HL-60/S4 treated with phorbol 12-myristate 13-acetate at 8.2 ng/mL for 4 days and 3 days (cell line): ENCODE data around the gene MED23.

ENCODE experiments used
- in situ Hi-C: fragments of 300-500 bp; cut with MboI; formaldehyde crosslinking; loops from 2 replicates; pipeline ENCODE4 v1.15.0; 2022; ENCODE audit warnings: low sequenced_read_pairs

The MED23 gene, protein sequence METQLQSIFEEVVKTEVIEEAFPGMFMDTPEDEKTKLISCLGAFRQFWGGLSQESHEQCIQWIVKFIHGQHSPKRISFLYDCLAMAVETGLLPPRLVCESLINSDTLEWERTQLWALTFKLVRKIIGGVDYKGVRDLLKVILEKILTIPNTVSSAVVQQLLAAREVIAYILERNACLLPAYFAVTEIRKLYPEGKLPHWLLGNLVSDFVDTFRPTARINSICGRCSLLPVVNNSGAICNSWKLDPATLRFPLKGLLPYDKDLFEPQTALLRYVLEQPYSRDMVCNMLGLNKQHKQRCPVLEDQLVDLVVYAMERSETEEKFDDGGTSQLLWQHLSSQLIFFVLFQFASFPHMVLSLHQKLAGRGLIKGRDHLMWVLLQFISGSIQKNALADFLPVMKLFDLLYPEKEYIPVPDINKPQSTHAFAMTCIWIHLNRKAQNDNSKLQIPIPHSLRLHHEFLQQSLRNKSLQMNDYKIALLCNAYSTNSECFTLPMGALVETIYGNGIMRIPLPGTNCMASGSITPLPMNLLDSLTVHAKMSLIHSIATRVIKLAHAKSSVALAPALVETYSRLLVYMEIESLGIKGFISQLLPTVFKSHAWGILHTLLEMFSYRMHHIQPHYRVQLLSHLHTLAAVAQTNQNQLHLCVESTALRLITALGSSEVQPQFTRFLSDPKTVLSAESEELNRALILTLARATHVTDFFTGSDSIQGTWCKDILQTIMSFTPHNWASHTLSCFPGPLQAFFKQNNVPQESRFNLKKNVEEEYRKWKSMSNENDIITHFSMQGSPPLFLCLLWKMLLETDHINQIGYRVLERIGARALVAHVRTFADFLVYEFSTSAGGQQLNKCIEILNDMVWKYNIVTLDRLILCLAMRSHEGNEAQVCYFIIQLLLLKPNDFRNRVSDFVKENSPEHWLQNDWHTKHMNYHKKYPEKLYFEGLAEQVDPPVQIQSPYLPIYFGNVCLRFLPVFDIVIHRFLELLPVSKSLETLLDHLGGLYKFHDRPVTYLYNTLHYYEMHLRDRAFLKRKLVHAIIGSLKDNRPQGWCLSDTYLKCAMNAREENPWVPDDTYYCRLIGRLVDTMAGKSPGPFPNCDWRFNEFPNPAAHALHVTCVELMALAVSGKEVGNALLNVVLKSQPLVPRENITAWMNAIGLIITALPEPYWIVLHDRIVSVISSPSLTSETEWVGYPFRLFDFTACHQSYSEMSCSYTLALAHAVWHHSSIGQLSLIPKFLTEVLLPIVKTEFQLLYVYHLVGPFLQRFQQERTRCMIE (N-terminal part only)

DNA sequence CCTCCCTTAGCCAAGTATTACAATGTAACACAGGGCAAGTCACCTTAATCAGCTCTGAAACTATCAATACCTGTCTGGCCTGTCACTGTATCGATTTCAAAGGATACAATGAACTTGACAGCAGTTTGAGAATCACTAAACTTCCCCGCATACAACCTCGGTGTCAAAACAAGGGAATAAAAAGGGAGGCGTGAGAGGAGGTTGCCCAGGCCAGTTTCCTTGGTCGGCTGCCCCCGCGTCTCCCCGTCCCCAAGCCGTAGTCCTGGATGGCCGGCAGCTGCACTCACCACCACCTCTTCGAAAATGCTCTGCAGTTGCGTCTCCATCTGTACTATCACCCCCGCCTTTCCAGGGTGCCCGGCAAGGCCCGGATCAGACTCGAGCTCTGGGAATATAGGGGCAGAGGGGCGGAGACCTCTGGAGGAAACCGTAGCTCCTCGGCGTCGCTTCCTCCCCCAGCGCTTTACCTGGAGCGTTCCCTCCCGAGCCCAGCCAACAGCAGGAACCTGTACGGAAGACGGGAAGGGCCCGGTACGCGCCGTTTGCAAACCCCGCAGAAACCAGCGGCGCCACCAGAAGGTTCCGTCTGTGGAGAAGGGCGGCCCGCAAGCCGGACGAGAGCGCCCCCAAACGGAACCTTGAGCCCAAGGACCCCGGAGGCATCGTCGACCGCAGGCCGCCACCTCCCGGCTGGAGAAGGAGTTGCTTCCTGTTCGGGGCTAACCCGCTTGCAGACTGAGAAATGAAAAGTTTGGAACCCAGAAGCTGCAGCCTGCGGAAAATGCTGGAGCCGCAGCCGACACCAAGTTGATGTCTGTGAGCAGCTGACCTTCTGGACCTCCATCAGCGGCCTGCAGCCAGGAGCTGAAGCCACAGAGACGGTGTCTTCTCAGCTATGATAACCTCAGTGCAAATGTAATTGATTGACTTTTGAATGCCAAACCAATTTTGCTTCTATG is at the start of gene MED23:
Gene MED23 (minus strand): TSS at position 519 of the 959 bp plus-strand sequence. CDS start 193 bp downstream, at position 326.
- in situ Hi-C loops: loop anchor here (25.0 kb wide), 1 partner anchor 741 kb away; no protein-coding TSS in a partner anchor

DNA sequence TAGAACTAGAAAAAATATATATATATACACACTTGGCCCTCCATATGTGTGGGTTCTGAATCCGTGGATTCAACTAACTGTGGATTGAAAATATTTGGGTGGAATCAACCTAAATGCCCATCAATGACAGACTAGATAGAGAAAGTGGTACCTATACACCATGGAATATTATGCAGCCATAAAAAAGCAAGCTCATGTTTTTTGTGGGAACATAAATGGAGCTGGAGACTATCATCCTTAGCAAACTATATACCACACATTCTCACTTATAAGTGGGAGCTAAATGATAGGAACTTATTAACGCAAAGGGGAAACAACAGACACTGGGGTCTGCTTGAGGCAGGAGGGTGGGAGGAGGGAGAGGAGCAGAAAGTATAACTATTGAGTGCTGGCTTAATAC is 45.1 kb upstream of the MED23 start:
- in situ Hi-C loops: no loop called here

DNA sequence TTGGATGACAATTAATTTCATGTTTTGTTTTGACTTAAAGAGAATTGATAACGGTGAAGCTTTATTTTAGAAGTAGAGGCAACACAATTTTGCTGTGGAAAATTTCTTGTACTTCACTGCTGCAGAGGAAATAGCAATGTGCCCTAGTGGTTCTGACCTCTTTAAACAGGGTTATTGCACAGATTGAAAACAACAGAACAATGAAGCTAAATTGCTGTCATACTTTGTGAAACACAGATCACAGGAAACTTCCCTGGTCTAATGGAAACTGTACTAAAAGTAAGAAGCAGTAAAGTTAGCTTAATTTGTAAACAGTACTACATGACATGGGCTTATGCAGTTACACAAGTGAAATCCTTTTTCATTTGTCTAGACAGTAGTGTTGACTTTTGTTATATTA is 41.8 kb upstream of the MED23 start:
- in situ Hi-C loops: no loop called here

DNA sequence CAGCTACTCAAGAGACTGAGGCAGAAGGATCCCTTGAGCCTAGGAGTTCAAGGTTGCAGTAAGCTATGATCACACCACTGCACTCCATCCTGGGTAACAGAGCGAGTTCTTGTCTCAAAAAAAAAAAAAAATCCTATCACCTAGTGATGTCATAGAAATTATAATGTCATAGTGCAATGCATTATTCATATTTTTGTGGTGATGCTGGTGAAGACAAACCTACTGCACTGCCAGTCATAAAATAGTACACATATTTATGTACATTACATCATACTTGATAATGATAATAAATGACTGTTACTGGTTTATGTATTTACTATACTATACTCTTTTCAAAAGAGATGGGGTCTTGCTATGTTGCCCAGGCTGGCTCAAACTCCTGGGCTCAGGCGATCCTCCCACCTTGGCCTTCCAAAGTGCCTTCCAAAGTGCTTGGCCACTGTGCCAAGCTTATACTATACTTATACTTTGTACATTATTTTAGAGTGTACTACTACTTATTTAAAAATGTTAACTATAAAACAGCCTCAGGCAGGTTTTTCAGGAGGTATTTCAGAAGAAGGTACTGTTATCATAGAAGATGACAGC is 35.6 kb upstream of the MED23 start:
- in situ Hi-C loops: no loop called here

DNA sequence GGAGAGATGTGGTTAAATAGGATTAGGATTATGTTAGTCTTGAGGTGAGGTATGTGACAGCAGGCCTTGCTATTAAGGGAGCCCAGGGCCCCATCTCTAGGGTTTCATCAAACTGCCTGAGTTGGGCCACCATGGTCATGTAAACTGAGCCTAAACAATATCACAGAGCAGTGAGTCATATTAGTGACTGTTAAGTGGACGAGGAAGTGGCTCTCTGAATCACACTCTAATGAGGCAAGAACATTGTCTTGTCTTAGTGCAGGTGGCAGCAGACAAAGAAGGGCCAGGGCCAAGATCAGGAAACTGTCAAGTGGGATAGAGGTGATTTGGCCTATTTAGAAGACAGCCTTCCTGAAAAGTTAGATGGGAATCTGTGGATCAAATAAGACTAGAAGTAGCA is 32.2 kb upstream of the MED23 start:
- in situ Hi-C loops: no loop called here

DNA sequence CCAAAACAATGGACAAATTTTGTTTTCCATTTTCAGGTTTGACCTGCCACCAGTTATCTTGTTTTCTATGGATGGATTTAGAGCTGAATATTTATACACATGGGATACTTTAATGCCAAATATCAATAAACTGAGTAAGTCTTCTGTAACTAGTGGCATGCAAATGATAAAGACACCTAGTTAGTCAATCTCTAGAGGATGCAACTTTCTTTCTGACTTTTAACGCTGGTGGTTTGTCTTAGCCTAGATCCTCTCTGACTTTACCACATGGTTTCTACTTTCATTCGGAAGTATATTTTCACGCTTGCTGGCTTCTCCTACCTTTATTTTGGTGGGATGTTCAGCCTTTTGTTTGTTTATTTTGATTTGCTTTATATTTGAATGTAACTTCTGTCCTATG is 30.2 kb upstream of the MED23 start:
- in situ Hi-C loops: no loop called here

DNA sequence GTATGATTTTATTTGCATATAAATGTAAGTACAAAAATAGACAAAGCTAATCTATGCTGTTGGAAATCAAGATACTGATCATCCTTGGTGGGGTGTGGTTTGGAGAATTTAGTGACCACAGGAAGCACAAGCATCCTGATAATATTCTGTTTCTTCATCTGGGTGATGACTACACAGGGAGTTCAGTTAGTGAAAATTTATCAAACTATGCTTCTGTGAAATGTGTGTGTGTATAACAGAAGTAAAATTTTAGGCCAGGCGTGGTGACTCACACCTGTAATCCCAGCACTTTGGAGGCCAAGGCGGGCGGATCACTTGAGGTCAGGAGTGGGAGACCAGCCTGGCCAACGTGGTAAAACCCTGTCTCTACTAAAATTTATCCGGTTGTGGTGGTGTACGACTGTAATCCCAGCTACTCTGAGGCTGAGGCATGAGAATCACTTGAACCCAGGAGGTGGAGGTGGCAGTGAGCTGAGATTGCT is 29.6 kb upstream of the MED23 start:
- in situ Hi-C loops: no loop called here

DNA sequence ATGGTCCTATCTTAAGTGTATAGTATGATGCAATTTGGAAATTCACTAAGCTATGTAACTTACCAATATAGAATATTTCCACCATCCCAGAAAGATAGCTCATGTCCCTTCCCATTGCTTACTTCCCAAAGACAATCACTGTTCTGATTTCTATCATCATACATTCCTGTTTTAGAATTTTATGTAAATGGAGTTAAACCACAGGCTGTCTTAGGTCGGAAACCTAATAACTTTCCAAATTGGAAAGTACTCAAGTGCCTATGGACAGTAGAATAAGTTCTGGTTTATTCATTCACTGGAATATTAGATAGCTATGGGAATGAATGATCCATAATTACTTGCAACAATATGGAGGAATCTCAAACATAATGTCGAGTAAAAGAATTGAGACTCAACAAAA is 29.2 kb upstream of the MED23 start:
- in situ Hi-C loops: no loop called here

DNA sequence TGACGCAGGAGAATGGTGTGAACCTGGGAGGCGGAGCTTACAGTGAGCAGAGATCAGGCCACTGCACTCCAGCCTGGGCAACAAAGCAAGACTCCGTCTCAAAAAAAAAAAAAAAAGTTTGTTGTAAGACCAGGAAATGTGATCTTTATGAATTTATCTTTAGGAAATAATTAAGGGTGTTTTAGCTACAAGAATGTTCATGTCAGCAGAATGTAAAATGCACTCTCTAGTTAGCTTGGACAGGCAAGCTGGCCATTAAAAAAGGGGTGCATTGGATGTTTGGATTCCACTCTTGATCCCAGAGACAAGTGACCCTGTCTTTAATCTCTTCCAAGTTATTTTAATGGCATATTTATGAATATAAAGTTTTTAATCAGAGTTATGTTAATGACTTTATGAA is 28.6 kb upstream of the MED23 start:
- in situ Hi-C loops: no loop called here

DNA sequence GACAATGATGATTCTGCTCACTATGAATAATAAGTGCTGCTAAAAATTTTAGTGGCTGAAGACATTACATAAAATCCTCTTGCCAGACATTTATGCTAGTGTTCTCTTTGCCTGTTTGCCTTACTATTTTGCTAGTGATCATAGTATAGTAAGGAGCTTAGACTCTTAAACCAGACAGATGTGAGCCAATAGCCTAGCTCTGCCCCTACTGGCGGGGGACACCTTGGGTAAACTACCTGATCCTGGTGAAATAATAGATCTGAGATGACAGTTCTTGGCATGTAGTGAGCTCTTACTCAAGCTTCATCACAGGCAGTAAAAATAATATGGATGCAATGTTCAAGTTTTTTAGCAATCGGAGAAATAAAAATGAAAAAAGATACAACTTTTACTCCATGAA is 27.9 kb upstream of the MED23 start:
- in situ Hi-C loops: no loop called here

DNA sequence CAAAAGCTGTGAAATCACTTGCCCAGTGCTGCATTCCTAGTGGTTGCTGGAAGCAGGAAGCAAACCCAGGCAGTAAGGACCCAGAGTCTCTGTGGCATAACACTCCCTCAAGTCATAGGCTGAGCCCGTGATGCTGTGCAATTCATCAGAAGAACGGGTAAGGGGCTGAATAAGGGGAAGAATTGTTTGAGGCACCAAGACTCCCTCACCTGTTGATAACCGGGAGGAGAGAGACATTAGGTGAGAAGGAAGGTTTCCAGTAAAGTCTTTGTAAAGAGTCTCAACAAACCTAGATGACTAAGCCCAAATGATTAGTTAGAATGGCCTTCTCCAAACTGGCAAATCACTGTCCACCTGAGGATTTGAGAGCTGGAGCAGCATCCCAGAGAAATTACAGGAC is 27.3 kb upstream of the MED23 start:
- in situ Hi-C loops: no loop called here

DNA sequence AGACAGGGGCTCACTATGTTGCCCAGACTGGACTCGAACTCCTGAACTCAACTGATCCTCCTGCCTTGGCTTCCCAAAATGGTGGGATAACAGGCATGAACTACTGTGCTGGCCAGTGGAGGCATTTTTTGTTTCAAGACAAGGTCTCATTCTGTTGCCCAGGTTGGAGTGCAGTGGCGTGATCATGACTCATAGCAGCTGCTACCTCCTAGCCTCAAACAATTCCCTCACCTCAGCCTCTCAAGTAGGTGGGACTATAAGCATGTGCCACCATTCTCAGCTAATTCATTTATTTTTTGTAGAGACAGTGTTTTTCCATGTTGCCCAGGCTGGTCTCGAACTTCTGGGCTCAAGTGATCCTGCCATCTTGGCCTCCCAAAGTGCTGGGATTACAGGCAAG is 26.3 kb upstream of the MED23 start:
- in situ Hi-C loops: no loop called here

DNA sequence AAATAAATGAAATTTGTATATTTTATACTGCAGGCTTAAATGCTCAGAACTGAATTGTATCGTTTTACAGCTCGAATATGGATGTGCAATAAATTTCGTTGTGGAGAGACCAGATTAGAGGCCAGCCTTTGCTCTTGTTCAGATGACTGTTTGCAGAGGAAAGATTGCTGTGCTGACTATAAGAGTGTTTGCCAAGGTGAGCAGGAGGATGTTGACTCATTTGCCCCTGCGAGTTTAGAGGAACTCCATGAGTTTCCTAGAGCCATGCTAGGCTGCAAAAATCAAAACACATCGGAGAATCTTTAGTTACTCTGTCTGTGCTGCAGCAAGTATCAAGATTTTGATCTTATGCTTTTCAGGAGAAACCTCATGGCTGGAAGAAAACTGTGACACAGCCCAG is 24.4 kb upstream of the MED23 start:
- in situ Hi-C loops: no loop called here

DNA sequence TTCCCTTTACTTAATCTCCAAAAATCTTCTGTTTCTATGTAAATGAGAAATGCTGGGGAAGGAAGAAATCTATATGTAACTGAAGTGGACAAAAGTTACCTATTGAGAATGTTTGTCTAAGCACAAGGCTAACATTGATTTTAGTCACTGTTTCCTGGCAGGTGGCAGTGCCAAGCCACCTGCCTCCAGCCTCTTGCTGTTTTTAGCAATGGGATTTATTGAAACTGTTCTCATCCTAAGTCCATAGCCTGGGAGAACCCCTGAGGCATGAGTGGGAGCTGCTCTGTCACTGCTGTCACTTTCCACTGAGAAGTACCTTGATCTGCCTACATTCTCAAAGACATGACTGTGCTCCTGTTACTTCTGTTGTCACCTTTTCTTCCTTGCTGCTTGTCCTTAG is 23.7 kb upstream of the MED23 start:
- in situ Hi-C loops: no loop called here

DNA sequence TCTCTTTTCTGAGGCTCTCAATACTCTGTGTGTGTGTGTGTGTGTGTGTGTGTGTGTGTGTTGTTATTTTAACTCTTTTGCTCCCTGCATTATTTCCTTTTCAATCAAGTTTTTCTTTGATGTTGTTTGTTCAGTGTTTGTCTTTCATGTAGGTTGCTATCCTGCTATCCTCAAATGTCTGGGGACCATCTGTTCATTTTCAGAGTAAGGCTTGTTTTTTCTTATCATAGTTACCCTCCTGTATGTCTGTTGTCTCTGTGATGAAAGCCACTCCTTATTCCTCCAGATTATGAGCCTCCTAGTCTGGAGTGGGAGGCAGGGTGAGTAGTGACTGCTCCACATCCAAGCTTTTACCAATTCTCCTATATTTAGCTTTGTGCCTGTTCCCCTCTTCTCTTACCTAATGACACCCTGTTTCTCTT is 18.2 kb upstream of the MED23 start:
- in situ Hi-C loops: loop anchor here (25.0 kb wide), 1 partner anchor 759 kb away; no protein-coding TSS in a partner anchor

DNA sequence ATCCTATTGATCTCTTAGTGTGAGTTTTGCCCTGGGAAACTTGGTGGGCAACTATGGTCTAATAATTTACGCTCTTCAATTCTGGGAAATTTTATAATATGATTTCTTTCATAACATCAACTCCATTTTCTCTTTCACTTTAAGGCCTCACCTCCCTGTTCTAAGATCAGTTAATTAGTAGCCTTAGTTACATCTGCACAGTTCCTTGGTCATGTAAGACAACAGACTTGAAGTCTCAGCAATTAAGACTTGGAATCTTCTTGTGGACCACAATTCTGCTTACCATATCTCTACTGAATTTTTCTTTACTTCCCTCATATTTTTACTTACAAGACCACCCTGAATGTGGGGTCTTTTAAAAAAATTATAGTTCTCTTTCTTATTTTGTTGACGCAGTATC is 17.8 kb upstream of the MED23 start:
- in situ Hi-C loops: loop anchor here (25.0 kb wide), 1 partner anchor 759 kb away; no protein-coding TSS in a partner anchor

DNA sequence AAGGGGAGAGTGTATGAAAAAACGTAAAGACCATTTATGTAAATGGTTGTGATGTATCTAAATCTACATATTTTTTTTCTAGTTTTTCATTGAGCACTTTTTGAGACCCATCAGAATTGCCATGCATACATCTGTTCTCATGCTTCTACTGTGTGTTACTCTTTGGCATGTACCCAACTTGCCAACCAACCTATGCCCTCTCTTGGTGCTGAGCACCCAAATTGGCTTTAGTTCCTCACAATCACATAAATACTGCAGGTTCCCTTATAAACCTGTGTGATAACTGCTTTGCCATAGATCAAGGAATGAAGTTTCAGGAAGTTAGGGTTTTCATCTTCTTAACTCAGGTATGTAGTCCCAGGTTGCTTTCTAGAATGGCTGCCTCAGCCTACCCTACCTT is 16.9 kb upstream of the MED23 start:
- in situ Hi-C loops: loop anchor here (25.0 kb wide), 1 partner anchor 758 kb away; no protein-coding TSS in a partner anchor

DNA sequence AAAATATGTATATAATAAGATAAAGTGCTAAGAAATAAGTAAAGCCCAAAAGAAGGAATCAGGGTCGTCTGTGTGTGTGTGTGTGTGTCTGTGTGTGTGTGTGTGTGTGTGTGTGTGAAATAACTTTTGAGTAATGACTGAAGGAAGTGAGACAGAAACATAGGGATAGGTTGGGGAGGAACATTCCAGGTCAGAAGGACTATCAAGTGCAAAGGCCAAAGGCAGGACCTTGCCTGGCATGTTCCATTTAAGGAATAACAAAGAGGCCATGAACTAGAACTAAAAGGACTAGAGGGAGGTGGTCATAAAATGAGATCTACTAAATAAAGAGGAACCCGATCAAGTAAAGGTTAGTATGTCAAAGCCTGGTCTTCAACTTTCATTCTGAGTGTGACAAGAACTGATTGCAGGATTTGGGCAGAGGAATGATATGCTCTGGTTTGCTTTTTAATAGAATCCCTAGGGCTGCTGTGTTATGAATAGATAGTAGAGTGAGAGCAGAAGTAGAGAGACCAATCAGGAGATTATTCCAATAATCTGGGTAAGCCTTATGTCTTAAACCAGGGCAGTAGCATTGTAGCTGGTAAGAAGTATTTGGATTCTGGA is 15.9 kb upstream of the MED23 start:
- in situ Hi-C loops: loop anchor here (25.0 kb wide), 1 partner anchor 757 kb away; no protein-coding TSS in a partner anchor
